B cell (primary cell): Measurements from ENCODE around the gene WBP2. TPM values are rescaled to one million over a fixed set of nuclear protein-coding genes. Genes with fewer than 3 reads are reported as not detected.

Experiments
- ATAC-seq: fragments of 200-7000 bp; cut with Tn5 transposase; one replicate; pipeline ENCODE4 v1.10.0; 2021; ENCODE audit warnings: low read depth, mild to moderate bottlenecking, moderate number of reproducible peaks, moderate library complexity
- CTCF ChIA-PET: fragments of 350-600 bp; sonication (Branson Sonifier 250); formaldehyde crosslinking; loops from one replicate; lab custom pipeline; 2021; ENCODE audit warnings: antibody characterized with exemption, inconsistent platforms; lab: Charles Lee
- POLR2A ChIA-PET: fragments of 350-600 bp; sonication (Branson Sonifier 250); formaldehyde crosslinking; loops from one replicate; lab custom pipeline; 2021; ENCODE audit warnings: antibody characterized with exemption; lab: Charles Lee
- DNase-seq: peaks from one replicate; pipeline ENCODE4 v3.0.0; 2013
- H2AFZ ChIP-seq: 2 replicates; pipeline ENCODE4 v1.6.1; 2012; ENCODE audit warnings: mild to moderate bottlenecking, low read depth, low read length; ENCODE audit not compliant: insufficient read depth, poor library complexity, severe bottlenecking
- H3K27ac ChIP-seq, 2 donors: 1 replicate in 1 of 2; 2 replicates in 1 of 2; pipeline ENCODE4 v1.5.1; 2012 to 2013; ENCODE audit warnings: low read length in 2 of 2, mild to moderate bottlenecking in 2 of 2, moderate library complexity in 1 of 2
- H3K27me3 ChIP-seq, 4 experiments: fragments of 200-600 bp in 1 of 4; sonication (generic) in 1 of 4; replicated peaks in 1 of 4; 1 replicate in 2 of 4; 2 replicates in 2 of 4; pipeline versions ENCODE4 v1.6.1 to v1.7.0; 2013 to 2016; ENCODE audit warnings: low read length in 3 of 4, mild to moderate bottlenecking in 2 of 4, mixed read lengths in 1 of 4, moderate library complexity in 1 of 4; ENCODE audit not compliant: insufficient read depth in 4 of 4, control insufficient read depth in 3 of 4; ENCODE audit errors: control extremely low read depth in 1 of 4
- H3K36me3 ChIP-seq, 2 experiments: replicated peaks in 1 of 2; 1 replicate in 1 of 2; 2 replicates in 1 of 2; pipeline versions ENCODE4 v1.6.1 to v1.7.1; 2013; ENCODE audit warnings: low read length in 1 of 2; ENCODE audit not compliant: insufficient read depth in 2 of 2, control insufficient read depth in 1 of 2; ENCODE audit errors: control extremely low read depth in 1 of 2, extremely low read depth in 1 of 2
- H3K4me1 ChIP-seq, 2 donors: fragments of 200-600 bp in 1 of 2; sonication (generic) in 1 of 2; 1 replicate in 1 of 2; 2 replicates in 1 of 2; pipeline versions ENCODE4 v1.5.1 to v1.6.1; 2013 to 2017; ENCODE audit warnings: low read length in 2 of 2; ENCODE audit not compliant: control insufficient read depth in 2 of 2, insufficient read depth in 2 of 2
- H3K4me2 ChIP-seq: replicated peaks from 2 replicates; pipeline ENCODE3; 2012; ENCODE audit warnings: mild to moderate bottlenecking, low read depth, low read length; ENCODE audit not compliant: poor library complexity, severe bottlenecking
- H3K4me3 ChIP-seq, 5 experiments: fragments of 200-600 bp in 1 of 5; sonication (generic) in 1 of 5; 1 replicate in 3 of 5; 2 replicates in 2 of 5; pipeline versions ENCODE4 v1.5.1 to v1.7.0; 2011 to 2016; ENCODE audit warnings: low read length in 4 of 5, mild to moderate bottlenecking in 4 of 5, low read depth in 2 of 5, control low read depth in 1 of 5, moderate library complexity in 1 of 5; ENCODE audit not compliant: insufficient read depth in 1 of 5; ENCODE audit errors: control extremely low read depth in 1 of 5, extremely low read depth in 1 of 5
- H3K79me2 ChIP-seq: fragments of 200-600 bp; sonication (generic); one replicate; pipeline ENCODE4 v1.6.0; 2016; ENCODE audit warnings: low read length; ENCODE audit not compliant: control insufficient read depth, insufficient read depth
- H3K9ac ChIP-seq: fragments of 200-600 bp; sonication (generic); 2 replicates; pipeline ENCODE4 v1.6.1; 2017; ENCODE audit warnings: mild to moderate bottlenecking, low read length, moderate library complexity
- H3K9me3 ChIP-seq, 3 donors: one replicate each; pipeline versions ENCODE4 v1.6.1 to v1.7.1; 2013; ENCODE audit warnings: low read length in 2 of 3; ENCODE audit not compliant: control insufficient read depth in 2 of 3, insufficient read depth in 1 of 3; ENCODE audit errors: control extremely low read depth in 1 of 3
- H4K20me1 ChIP-seq: 2 replicates; pipeline ENCODE4 v1.6.0; 2012; ENCODE audit warnings: mild to moderate bottlenecking, low read length; ENCODE audit not compliant: insufficient read depth, control insufficient read depth, poor library complexity, severe bottlenecking
- H3K27ac Mint-ChIP-seq: one replicate; pipeline ENCODE4 v1.8.0; 2021; ENCODE audit warnings: mixed read lengths
- H3K27me3 Mint-ChIP-seq: one replicate; pipeline ENCODE4 v1.8.0; 2021; ENCODE audit warnings: mixed read lengths
- H3K4me1 Mint-ChIP-seq: one replicate; pipeline ENCODE4 v1.8.0; 2021; ENCODE audit warnings: mixed read lengths
- H3K4me3 Mint-ChIP-seq: one replicate; pipeline ENCODE4 v1.8.0; 2021; ENCODE audit warnings: mixed read lengths
- H3K9me3 Mint-ChIP-seq: one replicate; pipeline ENCODE4 v1.8.0; 2022; ENCODE audit warnings: mixed read lengths; ENCODE audit not compliant: insufficient read depth
- CTCF ChIP-seq: fragments of 200-600 bp; IDR thresholded peaks from one replicate; pipeline ENCODE4 v1.8.0; 2022; ENCODE audit warnings: antibody characterized with exemption, mild to moderate bottlenecking
- EZH2 ChIP-seq: IDR thresholded peaks from 2 replicates; pipeline ENCODE4 v1.6.1; 2012; ENCODE audit warnings: borderline replicate concordance, low read depth, mild to moderate bottlenecking, moderate library complexity, low read length; ENCODE audit not compliant: insufficient read depth, poor library complexity, severe bottlenecking
- WGBS: methylation state at CpG from one replicate; pipeline ENCODE4 v1.1.5; 2013; ENCODE audit warnings: missing lambda C conversion rate; ENCODE audit not compliant: insufficient coverage; 5-methylcytosine and 5-hydroxymethylcytosine counted together
- intact Hi-C: fragments of 100-400 bp; cut with micrococcal nuclease; formaldehyde crosslinking; loops from one replicate; pipeline ENCODE4 v1.10.0; 2022
- polyA plus RNA-seq: library from polyadenylated mRNA; depleted of rRNA; stranded (reverse); fragments of >200 nt; gene quantifications from 2 replicates; pipeline ENCODE4 v1.2.3, GENCODE V29; 2012
- total RNA-seq, 2 donors: library from RNA; stranded (reverse); fragments of 120-200 nt in 1 of 2; gene quantifications; 1 replicate in 1 of 2; 2 replicates in 1 of 2; pipeline versions ENCODE4 v1.2.3 to v1.2.4, GENCODE V29; 2013 to 2022

The WBP2 gene
- total and polyA plus RNA-seq, 2 donors (not counting 1 experiment from before 2014, with no cell fraction given) = 88.6 to 140 TPM

DNA sequence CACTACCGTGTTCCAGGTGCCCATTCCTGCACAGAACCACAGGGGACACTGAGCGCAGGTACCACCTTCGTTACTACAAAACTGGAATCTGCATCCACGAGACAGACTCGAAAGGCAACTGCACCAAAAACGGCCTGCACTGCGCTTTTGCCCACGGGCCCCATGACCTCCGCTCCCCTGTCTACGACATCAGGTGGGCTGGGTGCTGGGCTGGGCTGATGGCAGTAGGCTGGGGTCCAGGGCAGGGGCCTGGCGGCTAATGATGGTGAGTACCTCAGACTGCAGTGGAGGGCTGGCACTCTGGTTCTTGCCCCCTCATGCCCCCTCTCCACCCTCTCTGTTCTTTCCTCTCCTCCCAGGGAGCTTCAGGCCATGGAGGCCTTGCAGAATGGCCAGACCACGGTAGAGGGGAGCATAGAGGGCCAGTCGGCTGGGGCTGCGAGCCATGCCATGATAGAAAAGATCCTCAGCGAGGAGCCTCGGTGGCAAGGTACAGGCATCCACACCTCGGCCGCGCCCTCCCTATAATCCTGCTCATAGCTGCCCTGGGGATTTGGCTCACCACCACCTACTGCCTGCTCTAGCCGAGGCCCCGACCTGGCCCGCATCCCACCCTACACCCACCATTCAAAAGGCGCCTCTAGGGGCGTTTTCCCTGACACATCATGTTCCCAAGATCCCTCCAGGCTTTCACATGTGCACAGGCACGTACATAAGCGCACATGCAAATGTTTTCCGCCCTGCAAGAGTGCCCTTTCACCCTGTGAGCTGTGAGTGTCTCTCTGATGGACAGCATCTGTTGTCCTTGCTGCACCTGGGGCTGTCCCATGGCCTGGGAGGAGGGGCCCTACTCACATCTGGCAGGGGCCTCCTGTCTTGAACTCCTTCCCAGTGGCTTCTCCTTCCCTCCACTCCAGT, 42.8 kb downstream of the WBP2 start:
- Histone ChIP-seq H4K20me1 (peaks cover 14% of the 10 kb centered on the region), H3K36me3 (peaks cover 0 to 62% of the 10 kb centered on the region in 2 experiments), H3K27ac (no peak overlapping the region), H2AFZ (no peak overlapping the region), H3K4me3 (no peak overlapping the region), H3K4me2 (no peak overlapping the region), H3K4me1 (peaks cover 0 to 12% of the 10 kb centered on the region in 2 donors), H3K9me3 (no peaks in the 10 kb centered on the region), H3K79me2 (peaks cover 10% of the 10 kb centered on the region), H3K27me3 (no peaks in the 10 kb centered on the region), H3K9ac (no peak overlapping the region)
- ChIA-PET CTCF (interaction anchor here (4.5 kb wide), 1 partner anchor 17 kb away, joined by 12 read pairs; no protein-coding TSS in a partner anchor), POLR2A (no interaction called here)
- H3K9me3 Mint-ChIP-seq = no peaks in the 10 kb centered on the region
- H3K27me3 Mint-ChIP-seq = no peaks in the 10 kb centered on the region
- no peak for TF ChIP-seq CTCF
- no peak for TF ChIP-seq EZH2
- intact Hi-C loops = no loop called here
- 96% methylated on average over 27 of the region's 27 CpGs for WGBS
- no peak for ATAC-seq
- peaks cover 11% of the 10 kb centered on the region for H3K4me1 Mint-ChIP-seq
- H3K4me3 Mint-ChIP-seq = no peak overlapping the region
- no peak for DNase-seq
- H3K27ac Mint-ChIP-seq = no peak overlapping the region

- no peak overlapping the region for H3K4me3 ChIP-seq
- no peak for ATAC-seq
- H3K36me3 ChIP-seq = peaks cover 0 to 55% of the 10 kb centered on the region in 2 experiments
- CTCF ChIA-PET = interaction anchor here (1.2 kb wide), 1 partner anchor 44 kb away, joined by 3 read pairs; the partner anchor contains the start of gene WBP2
- TF ChIP-seq CTCF = no peak
- TF ChIP-seq EZH2 = no peak
- H3K27ac ChIP-seq = no peak overlapping the region
- H3K9ac ChIP-seq = no peak overlapping the region
- intact Hi-C loops = no loop called here
- no peaks in the 10 kb centered on the region for H3K9me3 ChIP-seq
- no peak overlapping the region for H2AFZ ChIP-seq
- Mint-ChIP-seq H3K27ac (no peak overlapping the region), H3K4me3 (no peak overlapping the region), H3K27me3 (no peaks in the 10 kb centered on the region), H3K4me1 (peaks cover 11% of the 10 kb centered on the region), H3K9me3 (no peaks in the 10 kb centered on the region)
- peaks cover 19% of the 10 kb centered on the region for H4K20me1 ChIP-seq
- POLR2A ChIA-PET = no interaction called here
- DNase-seq = no peak
- peaks cover 0 to 12% of the 10 kb centered on the region in 2 donors for H3K4me1 ChIP-seq
- no peak overlapping the region for H3K4me2 ChIP-seq
- H3K27me3 ChIP-seq = no peaks in the 10 kb centered on the region
- H3K79me2 ChIP-seq = peaks cover 19% of the 10 kb centered on the region
- 96% methylated on average over 6 of the region's 7 CpGs for WGBS
Observed at GRCh38 chr17:75811174-75811573, 44.0 kb downstream of the WBP2 start.
